Heart left ventricle (tissue), 13 donors: ENCODE measurements around the gene PRICKLE1.

Experiments
- CTCF ChIP-seq, 12 donors: fragments of 200-600 bp; sonication (generic) in 4 of 12; IDR thresholded peaks; one replicate each; pipeline versions ENCODE4 v1.5.0 to v1.8.0; 2018 to 2022; ENCODE audit warnings: antibody characterized with exemption in 12 of 12, mild to moderate bottlenecking in 5 of 12
- POLR2A ChIP-seq, 2 donors: fragments of 450-650 bp; IDR thresholded peaks; one replicate each; pipeline ENCODE4 v1.6.1; 2017; ENCODE audit warnings: antibody characterized with exemption in 2 of 2, mild to moderate bottlenecking in 2 of 2, moderate library complexity in 2 of 2
- donor health status: ischemic (EF 13 %, LVEDD 7.1; RV severe dilation, severe dysfunction).
- donor health status: DM: no; HTN: yes; CAD: no.
- donor health status: DM: no; HTN: no; CAD: no.
- donor health status: ischemic (EF 25% LVEDD 6.9; RV normal size, moderate dysfunction).
- donor health status: ischemic (EF 25% LVEDD 5.7; RV mildly dilated, moderate dysfunction).
- donor health status: ischemic (EF 35%, LVEDD 5.7; RV mildly dilated, moderate dysfunction).
- donor health status: nonischemic (EF 11% LVEDD 7.7; RV severe dilation, severe dysfunction).
- donor health status: DM: yes; HTN: yes; CAD: no.
- donor health status: PGD.
- donor health status: ischemic (EF 29% LVEDD 5.4; RV normal size, mild dysfunction).
- donor health status: nonischemic (EF 23%, LVEDD 6.1; RV moderate dilation, normal function).

GRCh38 chr12:42608196-42608825 is 18.8 kb upstream of the PRICKLE1 start:
- TF ChIP-seq CTCF (IDR thresholded peaks at IDR 0.05) = no peak
- TF ChIP-seq POLR2A (IDR thresholded peaks at IDR 0.05) = no peak
